SU-DHL-6 (cell line): ENCODE measurements around the gene FIBIN.

ENCODE experiments used
- H2AFZ ChIP-seq: fragments of 200-600 bp; sonication (generic); 2 replicates; pipeline ENCODE4 v1.6.1; 2014; ENCODE audit warnings: low read depth, mild to moderate bottlenecking, moderate library complexity, mixed read lengths, antibody characterized with exemption, low read length; ENCODE audit not compliant: severe bottlenecking
- H3F3A ChIP-seq: fragments of 200-600 bp; shearing (Covaris generic); 2 replicates; pipeline ENCODE4 v1.6.0; 2016; ENCODE audit warnings: antibody characterized with exemption, mild to moderate bottlenecking; ENCODE audit not compliant: insufficient read depth
- H3K27ac ChIP-seq: fragments of 200-600 bp; sonication (generic); 2 replicates; pipeline ENCODE4 v1.5.1; 2016; ENCODE audit warnings: low read depth, mild to moderate bottlenecking, low read length, moderate library complexity, mixed read lengths
- H3K27me3 ChIP-seq: fragments of 200-600 bp; sonication (generic), shearing (Covaris generic); 2 replicates; pipeline ENCODE4 v1.6.0; 2014; ENCODE audit warnings: mild to moderate bottlenecking, low read length
- H3K36me3 ChIP-seq: fragments of 200-600 bp; sonication (generic); 2 replicates; pipeline ENCODE4 v1.6.1; 2014; ENCODE audit warnings: mild to moderate bottlenecking, low read length, mixed read lengths
- H3K4me2 ChIP-seq: fragments of 300-600, 200-600 bp; shearing (Covaris generic), sonication (generic); 2 replicates; pipeline ENCODE4 v1.6.0; 2014; ENCODE audit warnings: low read length, low read depth, mild to moderate bottlenecking; ENCODE audit not compliant: poor library complexity, severe bottlenecking
- H3K4me3 ChIP-seq: fragments of 200-600 bp; sonication (generic); 2 replicates; pipeline ENCODE4 v1.5.1; 2014; ENCODE audit warnings: antibody characterized with exemption, low read length, mild to moderate bottlenecking, mixed read lengths; ENCODE audit not compliant: insufficient read depth, poor library complexity, severe bottlenecking
- H3K79me2 ChIP-seq: fragments of 200-600 bp; sonication (generic); 2 replicates; pipeline ENCODE4 v1.6.1; 2014; ENCODE audit warnings: mild to moderate bottlenecking, low read length, moderate library complexity; ENCODE audit not compliant: insufficient read depth
- H3K9ac ChIP-seq: fragments of 200-600 bp; sonication (generic); 2 replicates; pipeline ENCODE4 v1.7.0; 2014; ENCODE audit warnings: mild to moderate bottlenecking, low read length
- H3K9me2 ChIP-seq: fragments of 200-600 bp; sonication (generic); replicated peaks from 2 replicates; pipeline ENCODE4 v1.6.1; 2014; ENCODE audit warnings: low read length; ENCODE audit not compliant: insufficient read depth
- H3K9me3 ChIP-seq: fragments of 200-600 bp; sonication (generic); 2 replicates; pipeline ENCODE4 v1.6.1; 2014; ENCODE audit warnings: low read length, mixed read lengths; ENCODE audit not compliant: insufficient read depth
- H4K20me1 ChIP-seq: fragments of 200-600 bp; sonication (generic); 2 replicates; pipeline ENCODE4 v1.6.1; 2014; ENCODE audit warnings: low read depth, mild to moderate bottlenecking, antibody characterized with exemption, low read length, moderate library complexity, mixed read lengths
- CTCF ChIP-seq: fragments of 200-600 bp; sonication (generic); IDR thresholded peaks from one replicate; pipeline ENCODE4 v1.5.1; 2017; ENCODE audit warnings: antibody characterized with exemption, mild to moderate bottlenecking, low read length, moderate library complexity; ENCODE audit not compliant: insufficient read depth, poor library complexity, severe bottlenecking
- EZH2phosphoT487 ChIP-seq: fragments of 200-600 bp; sonication (generic), shearing (Covaris generic); conservative IDR thresholded peaks from 2 replicates; pipeline ENCODE4 v1.6.1; 2018; ENCODE audit warnings: mild to moderate bottlenecking, antibody characterized with exemption, low read length, moderate library complexity, mixed read lengths

FIBIN gene

DNA sequence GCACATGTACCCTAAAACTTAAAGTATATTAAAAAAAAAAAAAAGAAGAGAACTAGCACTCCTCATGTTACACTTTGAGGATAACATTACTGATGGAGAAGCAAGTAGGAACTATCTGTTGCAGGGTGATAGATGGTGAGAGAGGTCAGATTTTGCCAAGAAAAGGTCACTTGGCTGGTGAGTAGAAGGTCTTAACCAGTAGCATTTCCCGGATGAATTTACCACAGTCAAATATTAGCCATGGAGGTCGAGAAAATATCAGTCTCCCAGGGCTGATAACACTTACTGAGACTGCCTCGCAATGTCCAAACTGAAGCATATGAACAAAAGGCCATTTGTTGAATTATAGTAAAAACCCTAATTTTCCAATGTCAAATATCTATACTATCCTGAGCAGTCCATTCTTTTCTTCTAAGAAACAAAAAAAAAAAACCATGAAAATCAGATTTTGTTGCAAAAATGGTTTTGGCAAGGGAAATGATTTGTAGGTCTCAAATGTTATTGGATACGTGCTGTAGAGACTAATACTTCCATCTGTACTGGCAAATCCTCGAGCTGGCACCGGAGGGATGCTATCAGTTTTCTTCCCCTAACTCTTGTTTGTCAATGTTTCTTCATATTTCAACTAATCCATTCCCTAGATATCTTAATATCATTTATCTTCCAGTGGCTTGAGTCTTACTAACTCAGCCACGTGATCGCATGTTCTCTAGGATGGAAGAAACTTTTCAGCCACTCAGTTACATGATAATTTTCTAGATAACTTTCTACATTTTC lies 32.2 kb downstream of the FIBIN start:
- Histone ChIP-seq H3K79me2 (no peaks in the 10 kb centered on the region), H3K4me3 (no peak overlapping the region), H3K27ac (no peak overlapping the region), H3K9me2 (no peaks in the 10 kb centered on the region), H3K36me3 (no peaks in the 10 kb centered on the region), H2AFZ (no peak overlapping the region), H3K9me3 (no peaks in the 10 kb centered on the region), H4K20me1 (no peaks in the 10 kb centered on the region), H3K27me3 (no peaks in the 10 kb centered on the region), H3K9ac (no peak overlapping the region), H3K4me2 (no peak overlapping the region), H3F3A (no peaks in the 10 kb centered on the region)
- no peak for TF ChIP-seq CTCF
- TF ChIP-seq EZH2phosphoT487, result no peak

DNA sequence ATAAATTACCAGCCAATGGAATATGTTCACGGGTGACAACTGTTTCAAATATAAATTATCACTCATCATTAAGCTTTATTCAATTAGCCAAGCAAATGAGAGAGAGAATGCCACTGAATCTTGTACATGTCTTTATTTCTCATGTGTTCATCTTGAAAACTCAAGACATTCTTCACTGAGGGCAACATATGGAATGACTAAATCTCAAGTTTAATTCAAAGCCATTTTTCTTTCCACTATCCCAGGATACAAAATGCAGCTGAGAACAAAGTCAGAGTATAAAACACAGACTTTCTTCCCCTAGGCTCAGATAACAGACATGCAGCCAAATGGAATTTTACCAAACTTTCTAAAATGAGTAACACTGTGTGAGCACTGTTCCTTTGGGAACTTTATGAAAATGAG lies 34.7 kb downstream of the FIBIN start:
- Histone ChIP-seq H3K9me3 (no peaks in the 10 kb centered on the region), H3K27me3 (no peaks in the 10 kb centered on the region), H3K9me2 (no peaks in the 10 kb centered on the region), H3K79me2 (no peaks in the 10 kb centered on the region), H3K4me2 (no peak overlapping the region), H3F3A (no peaks in the 10 kb centered on the region), H3K9ac (no peak overlapping the region), H3K27ac (no peak overlapping the region), H3K36me3 (no peaks in the 10 kb centered on the region), H4K20me1 (no peaks in the 10 kb centered on the region), H3K4me3 (no peak overlapping the region), H2AFZ (no peak overlapping the region)
- TF ChIP-seq CTCF, result no peak
- TF ChIP-seq EZH2phosphoT487, result no peak

- H3K79me2 ChIP-seq, result no peaks in the 10 kb centered on the region
- H4K20me1 ChIP-seq, result no peaks in the 10 kb centered on the region
- no peaks in the 10 kb centered on the region for H3K9me3 ChIP-seq
- H3K27ac ChIP-seq, result no peak overlapping the region
- no peaks in the 10 kb centered on the region for H3K9me2 ChIP-seq
- no peak overlapping the region for H3K9ac ChIP-seq
- no peak for TF ChIP-seq EZH2phosphoT487
- TF ChIP-seq CTCF, result no peak
- no peaks in the 10 kb centered on the region for H3F3A ChIP-seq
- no peaks in the 10 kb centered on the region for H3K36me3 ChIP-seq
- H3K4me2 ChIP-seq, result no peak overlapping the region
- no peaks in the 10 kb centered on the region for H3K27me3 ChIP-seq
- H3K4me3 ChIP-seq, result no peak overlapping the region
- no peak overlapping the region for H2AFZ ChIP-seq
Observed at GRCh38 chr11:27029966-27030365, 36.1 kb downstream of the FIBIN start.
